Pancreas (tissue), 10 donors: ENCODE measurements around the gene ABCD3. TPM values are rescaled to one million over a fixed set of nuclear protein-coding genes. Genes with fewer than 3 reads are reported as not detected.
A peak's percentile ranks its signal among the peaks of the same experiment; 100 is the strongest.

Experiments
- ATAC-seq, 4 donors: fragments of 200-7000 bp; cut with Tn5 transposase; one replicate each; pipeline versions ENCODE4 v1.8.0 to v1.9.1; 2020; ENCODE audit warnings: mild to moderate bottlenecking in 4 of 4, moderate library complexity in 4 of 4
- DNase-seq, 6 donors: peaks; one replicate each; pipeline ENCODE4 v3.0.0-alpha.2; 2020
- FAIRE-seq: peaks from 2 replicates; lab custom pipeline; 2012; peaks lifted over from hg19 to GRCh38; lab: Jason Lieb, UNC
- H3K27ac ChIP-seq, 4 donors: fragments of 200-600 bp; sonication (generic); 1 replicate in 3 of 4; 2 replicates in 1 of 4; pipeline versions ENCODE4 v1.5.0 to v1.8.0; 2020
- H3K27me3 ChIP-seq, 4 donors: fragments of 200-600 bp; one replicate each; pipeline ENCODE4 v1.8.0; 2021
- H3K36me3 ChIP-seq, 3 donors: fragments of 200-600 bp; sonication (generic) in 1 of 3; one replicate each; pipeline versions ENCODE4 v1.5.0 to v1.8.0; 2020 to 2021
- H3K4me1 ChIP-seq, 3 donors: fragments of 200-600 bp; one replicate each; pipeline ENCODE4 v1.8.0; 2021
- H3K4me3 ChIP-seq, 4 donors: fragments of 200-600 bp; sonication (generic) in 2 of 4; one replicate each; pipeline versions ENCODE4 v1.5.0 to v1.8.0; 2020 to 2021
- H3K9me3 ChIP-seq, 4 donors: fragments of 200-600 bp; one replicate each; pipeline ENCODE4 v1.8.0; 2021
- CTCF ChIP-seq, 4 donors: fragments of 200-600 bp; sonication (generic) in 3 of 4; IDR thresholded peaks; one replicate each; pipeline versions ENCODE4 v1.5.0 to v1.8.0; 2021; ENCODE audit warnings: antibody characterized with exemption in 4 of 4
- WGBS, 2 donors: extraction: QIAGEN DNeasy Blood & Tissue Kit; methylation state at CpG; one replicate each; pipeline ENCODE4 v1.1.7; 2013; 5-methylcytosine and 5-hydroxymethylcytosine counted together
- intact Hi-C, 3 donors: fragments of 100-400 bp; cut with DNase I; formaldehyde crosslinking; loops; one replicate each; pipeline versions ENCODE4 v1.11.1 to v1.14.2; 2022
- polyA plus RNA-seq, 2 donors: library from polyadenylated mRNA; stranded (reverse); fragments of 200-250 nt; gene quantifications; one replicate each; pipeline ENCODE4 v1.2.3, GENCODE V29; 2013
- total RNA-seq, 6 donors: library from RNA; stranded (reverse); fragmentation: NEBNext Ultra II Directional in 4 of 6; extraction: Animal tissue kit (Norgen Biotek cat#: 25700) in 4 of 6; gene quantifications; one replicate each; pipeline versions ENCODE4 v1.2.1 to v1.2.4, GENCODE V29; 2021 to 2023
- donor health status: healthy with polysubstance abuse.
- donor health status: DM: no; HTN: no; CAD: no; lungs with moderate emphysema.
- donor health status: DM: no; HTN: no; CAD: no.
- donor health status: control.
- donor health status: control.
- donor health status: Bipolar disorder and iron deficiency.
- donor health status: DM: yes; HTN: yes; CAD: no.
- donor health status: DM: no; HTN: no; CAD: no.
- donor health status: DM: no; HTN: no; CAD: no.
- donor health status: DM: yes; HTN: yes; CAD: no.

Gene ABCD3
- total and polyA plus RNA-seq, 8 donors: 11.7 to 35.8 (median 30.8) TPM

- WGBS, 2 donors: 10 to 11% methylated on average over 4 of the region's 4 CpGs
- DNase-seq: peak in 3 of 6 donors; percentile 62 to 73 (median 68)
- Histone ChIP-seq H3K4me1 (peaks cover 39 to 58% (median 46%) of the 10 kb centered on the region in 3 donors), H3K36me3 (no peaks in the 10 kb centered on the region), H3K27me3 (no peaks in the 10 kb centered on the region), H3K27ac (peak overlapping the region; percentile 78 to 94 (median 88)), H3K4me3 (no peak overlapping the region), H3K9me3 (no peaks in the 10 kb centered on the region)
- intact Hi-C loops: no loop called here
- FAIRE-seq: peak; percentile 88
- TF ChIP-seq CTCF (IDR thresholded peaks at IDR 0.05): no peak
- peak; percentile 86 to 95 (median 89) for ATAC-seq
These were observed 34.2 kb upstream of the ABCD3 start for GRCh38 chr1:94383966-94384408.

- no peaks in the 10 kb centered on the region for H3K27me3 ChIP-seq
- H3K4me3 ChIP-seq: no peak overlapping the region
- FAIRE-seq: no peak
- DNase-seq: peak in 3 of 6 donors; percentile 20 to 44 (median 28)
- 12 to 17% methylated on average over 4 of the region's 4 CpGs for WGBS, 2 donors
- no peak for TF ChIP-seq CTCF (IDR thresholded peaks at IDR 0.05)
- intact Hi-C loops: no loop called here
- peaks cover 39 to 52% (median 46%) of the 10 kb centered on the region in 3 donors for H3K4me1 ChIP-seq
- H3K27ac ChIP-seq: peak overlapping the region; percentile 78 to 94 (median 88)
- ATAC-seq: peak; percentile 54 to 64 (median 58)
- no peaks in the 10 kb centered on the region for H3K9me3 ChIP-seq
- H3K36me3 ChIP-seq: no peaks in the 10 kb centered on the region
These were observed 33.5 kb upstream of the ABCD3 start for GRCh38 chr1:94384485-94385265.

- no peak for TF ChIP-seq CTCF (IDR thresholded peaks at IDR 0.05)
- H3K36me3 ChIP-seq: no peaks in the 10 kb centered on the region
- no peak overlapping the region for H3K4me3 ChIP-seq
- 39 to 67% methylated on average over 2 of the region's 2 CpGs for WGBS, 2 donors
- DNase-seq: no peak
- ATAC-seq: peak in 3 of 4 donors; percentile 2 to 5 (median 2)
- FAIRE-seq: no peak
- peak overlapping the region; percentile 78 to 94 (median 88) for H3K27ac ChIP-seq
- no peaks in the 10 kb centered on the region for H3K27me3 ChIP-seq
- no peaks in the 10 kb centered on the region for H3K9me3 ChIP-seq
- H3K4me1 ChIP-seq: peaks cover 39 to 50% (median 46%) of the 10 kb centered on the region in 3 donors
- intact Hi-C loops: no loop called here
These were observed 32.8 kb upstream of the ABCD3 start for GRCh38 chr1:94385308-94385929.

GRCh38 chr1:94389298-94389697 is 28.9 kb upstream of the ABCD3 start:
- H3K9me3 ChIP-seq: no peaks in the 10 kb centered on the region
- no peaks in the 10 kb centered on the region for H3K27me3 ChIP-seq
- H3K27ac ChIP-seq: no peak overlapping the region
- ATAC-seq: no peak
- no peak for DNase-seq
- H3K4me3 ChIP-seq: no peak overlapping the region
- TF ChIP-seq CTCF (IDR thresholded peaks at IDR 0.05): no peak
- H3K4me1 ChIP-seq: peaks cover 13 to 22% (median 21%) of the 10 kb centered on the region in 3 donors
- WGBS, 2 donors: 73 to 82% methylated on average over 4 of the region's 4 CpGs
- intact Hi-C loops: no loop called here
- FAIRE-seq: no peak
- H3K36me3 ChIP-seq: no peaks in the 10 kb centered on the region
